ENCODE data around the gene PSMD14.

PSMD14 gene

GRCh38 chr2:161384864-161385263, 76.6 kb downstream of the PSMD14 start:
- no peak for TF ChIP-seq CTCF (IDR thresholded peaks at IDR 0.05; ENCODE audit: insufficient read depth, low read depth, low read length, missing control alignments)
- H3K4me3 ChIP-seq (ENCODE audit: low read length), result no peak overlapping the region
- no peak for DNase-seq (ENCODE audit: low read depth)

- DNase-seq (ENCODE audit: low read depth), result no peak
- no peak overlapping the region for H3K4me3 ChIP-seq (ENCODE audit: low read length)
- TF ChIP-seq CTCF (IDR thresholded peaks at IDR 0.05; ENCODE audit: insufficient read depth, low read depth, low read length, missing control alignments), result no peak
Measured at GRCh38 chr2:161386228-161386824, 78.1 kb downstream of the PSMD14 start.

- no peak for TF ChIP-seq CTCF (IDR thresholded peaks at IDR 0.05; ENCODE audit: insufficient read depth, low read depth, low read length, missing control alignments)
- no peak for DNase-seq (ENCODE audit: low read depth)
- no peak overlapping the region for H3K4me3 ChIP-seq (ENCODE audit: low read length)
Measured at GRCh38 chr2:161388146-161388779, 80.0 kb downstream of the PSMD14 start.

GRCh38 chr2:161391737-161392506, 83.7 kb downstream of the PSMD14 start:
- DNase-seq (ENCODE audit: low read depth), result no peak
- no peak for TF ChIP-seq CTCF (IDR thresholded peaks at IDR 0.05; ENCODE audit: insufficient read depth, low read depth, low read length, missing control alignments)
- no peak overlapping the region for H3K4me3 ChIP-seq (ENCODE audit: low read length)

GRCh38 chr2:161400076-161400475, 91.9 kb downstream of the PSMD14 start:
- no peak overlapping the region for H3K4me3 ChIP-seq (ENCODE audit: low read length)
- TF ChIP-seq CTCF (IDR thresholded peaks at IDR 0.05; ENCODE audit: insufficient read depth, low read depth, low read length, missing control alignments), result no peak
- DNase-seq (ENCODE audit: low read depth), result peak; percentile 50

GRCh38 chr2:161402297-161402696, 94.1 kb downstream of the PSMD14 start:
- TF ChIP-seq CTCF (IDR thresholded peaks at IDR 0.05; ENCODE audit: insufficient read depth, low read depth, low read length, missing control alignments), result no peak
- H3K4me3 ChIP-seq (ENCODE audit: low read length), result no peak overlapping the region
- no peak for DNase-seq (ENCODE audit: low read depth)

Data from epithelial cell of esophagus (primary cell).